ENCODE measurements around the gene ITPRID1.

ITPRID1 gene

GRCh38 chr7:31705377-31705776 lies 191.5 kb downstream of the ITPRID1 start:
- DNase-seq, result no peak

GRCh38 chr7:31707089-31707488 lies 193.2 kb downstream of the ITPRID1 start:
- no peak for DNase-seq
